NCI-H146 treated with DMSO at 0.1 percent for 48 hours (cell line): Measurements from ENCODE around the gene DYRK1B.
"Not testable (repeated sequence)": the region's sequence is repeated elsewhere in the genome, so short reads cannot be mapped to it uniquely, and the experiment has no call there.

Source experiments
- DNase-seq: peaks from one replicate; lab custom pipeline; 2025; ENCODE audit not compliant: unreplicated experiment; lab: John Stamatoyannopoulos, UW

DYRK1B gene

DNA sequence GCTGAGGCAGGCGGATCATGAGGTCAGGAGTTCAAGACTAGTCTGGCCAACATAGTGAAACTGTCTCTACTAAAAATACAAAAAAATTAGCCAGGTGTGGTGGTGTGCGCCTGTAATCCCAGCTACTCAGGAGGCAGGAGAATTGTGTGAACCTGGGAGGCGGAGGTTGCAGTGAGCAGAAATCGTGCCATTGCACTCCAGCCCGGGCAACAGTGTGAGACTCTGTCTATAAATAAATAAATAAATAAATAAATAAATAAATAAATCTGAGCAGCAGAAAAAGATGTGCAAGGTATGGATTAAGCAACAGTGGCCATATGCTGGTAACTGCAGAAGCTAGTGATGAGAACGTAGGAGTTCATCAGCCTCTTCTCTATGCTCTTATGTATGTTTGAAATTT, 19.9 kb downstream of the DYRK1B start:
- not testable (repeated sequence) for DNase-seq

DNA sequence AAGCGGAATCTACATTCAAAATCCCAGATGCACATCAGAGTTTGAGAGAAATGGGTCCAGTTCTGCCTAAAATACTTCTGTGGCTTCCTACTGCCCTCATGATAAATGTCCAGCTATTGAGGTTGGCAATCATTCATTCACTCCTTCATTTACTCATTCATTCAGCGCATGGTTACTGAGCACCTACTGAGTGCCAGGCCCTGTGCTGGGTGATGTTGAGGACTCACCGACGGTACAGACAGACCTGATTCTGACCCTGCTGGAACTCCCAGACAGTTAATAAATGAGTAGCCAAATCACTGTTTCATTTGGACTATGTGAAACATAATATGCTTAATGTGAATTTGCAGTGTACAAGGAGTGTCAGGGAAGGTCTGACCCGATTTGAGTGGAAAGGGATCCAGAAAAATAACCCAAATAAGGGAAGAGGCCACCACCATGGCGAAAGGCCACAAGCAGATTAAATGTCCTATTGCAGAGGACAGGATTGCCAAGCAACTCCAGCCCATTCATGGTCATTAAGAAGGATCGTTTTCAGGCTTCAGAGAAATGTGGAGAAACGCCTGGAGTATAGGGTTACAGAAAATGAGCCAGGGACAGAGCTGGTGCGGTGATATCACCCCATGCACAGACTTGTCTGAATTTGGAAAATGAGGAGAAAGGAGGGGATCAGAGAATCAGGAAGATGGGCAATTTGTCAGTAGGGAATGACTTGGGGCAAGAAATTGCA, 20.5 kb downstream of the DYRK1B start:
- DNase-seq = no peak

DNA sequence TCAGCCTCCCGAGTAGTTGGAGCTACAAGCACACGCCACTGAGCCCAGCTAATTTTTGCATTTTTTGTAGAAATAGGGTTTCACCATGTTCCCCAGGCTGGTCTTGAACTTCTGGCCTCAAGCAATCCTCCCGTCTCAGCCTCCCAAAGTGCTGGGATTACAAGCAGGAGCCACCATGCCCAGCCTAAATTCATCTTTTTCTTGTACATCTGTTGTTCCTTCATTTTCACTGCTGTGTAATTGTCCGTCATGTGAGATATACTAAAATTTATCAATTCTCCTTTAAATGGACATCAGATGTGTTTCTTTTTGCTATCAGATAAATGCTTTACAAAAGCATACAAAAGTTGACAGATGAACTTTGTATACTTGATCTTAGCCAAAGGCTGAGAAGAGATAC, 22.9 kb downstream of the DYRK1B start:
- no peak for DNase-seq

DNA sequence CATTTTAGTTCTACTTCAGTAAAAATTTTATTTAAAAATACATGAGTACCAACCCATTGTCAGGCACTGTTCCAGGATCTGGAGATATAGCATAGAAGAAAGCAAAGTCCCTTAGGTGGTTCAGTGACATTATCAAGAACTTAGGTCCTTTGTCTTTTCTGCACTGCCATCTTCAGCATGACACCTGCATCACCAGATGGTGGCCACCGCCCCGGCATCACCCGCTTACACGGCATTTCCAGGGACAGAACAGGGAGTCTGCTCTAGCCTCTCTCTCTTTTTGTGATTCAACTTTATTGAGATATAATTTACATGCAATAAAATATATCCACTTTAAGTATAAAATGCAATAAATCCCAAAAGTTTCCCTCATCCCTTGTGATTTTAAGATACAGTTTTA, 23.5 kb downstream of the DYRK1B start:
- DNase-seq = no peak

DNA sequence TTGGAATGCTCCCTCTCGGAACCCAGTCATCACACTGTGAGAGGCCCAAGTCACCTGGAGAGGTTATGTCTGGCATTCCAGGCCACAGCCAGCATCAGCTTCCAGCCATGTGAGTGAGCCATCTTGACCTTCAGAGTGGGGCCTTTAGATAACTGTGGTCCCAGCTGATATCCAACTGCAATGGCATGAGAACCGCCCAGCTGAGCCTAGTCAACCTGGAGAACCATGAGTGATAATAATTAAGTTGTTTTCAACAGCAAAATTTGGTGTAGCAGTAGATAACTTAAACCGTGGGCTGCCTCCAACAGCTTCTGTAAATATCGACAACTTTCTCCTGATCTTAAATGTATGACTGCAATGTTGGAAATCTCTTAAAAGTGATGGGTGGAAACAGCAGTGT, 24.6 kb downstream of the DYRK1B start:
- DNase-seq = no peak

DNA sequence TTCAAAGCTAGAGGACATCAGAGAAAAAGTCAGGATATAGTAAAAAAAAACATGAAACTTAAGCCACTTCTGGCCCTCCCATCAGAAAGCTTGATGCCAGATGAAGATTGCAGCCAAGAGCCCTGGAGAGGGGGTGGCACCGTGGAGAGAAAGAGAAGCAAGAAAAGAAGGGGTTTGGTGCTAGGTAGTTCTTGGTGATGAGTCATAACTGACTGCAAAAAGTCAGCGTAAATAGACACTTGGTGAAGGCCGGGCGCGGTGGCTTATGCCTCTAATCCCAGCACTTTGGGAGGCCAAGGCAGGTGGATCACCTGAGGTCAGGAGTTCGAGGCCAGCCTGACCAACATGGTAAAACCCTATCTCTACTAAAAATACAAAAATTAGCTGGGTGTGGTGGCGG, 25.3 kb downstream of the DYRK1B start:
- DNase-seq = not testable (repeated sequence)

DNA sequence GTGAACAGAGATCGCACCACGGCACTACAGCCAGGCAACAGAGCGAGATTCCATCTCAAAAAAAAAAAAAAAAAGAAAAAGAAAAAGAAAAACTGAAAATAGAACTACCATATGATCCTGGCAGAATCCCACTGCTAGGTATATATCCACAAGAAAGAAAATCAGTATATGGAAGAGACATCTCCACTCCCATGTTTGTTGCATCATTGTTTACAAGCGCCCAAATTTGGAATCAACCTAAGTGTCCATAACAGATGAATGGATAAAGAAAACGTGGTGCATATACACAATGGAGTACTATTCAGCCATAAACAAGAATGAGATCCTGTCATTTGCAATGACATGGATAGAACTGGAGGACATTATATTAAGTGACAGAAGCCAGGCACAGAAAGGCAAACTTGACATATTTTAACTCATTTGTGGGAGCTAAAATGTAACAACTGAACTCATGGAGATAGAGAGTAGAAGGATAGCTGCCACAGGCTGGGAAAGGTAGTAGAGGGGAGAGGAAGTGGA, 26.1 kb downstream of the DYRK1B start:
- DNase-seq = no peak

DNA sequence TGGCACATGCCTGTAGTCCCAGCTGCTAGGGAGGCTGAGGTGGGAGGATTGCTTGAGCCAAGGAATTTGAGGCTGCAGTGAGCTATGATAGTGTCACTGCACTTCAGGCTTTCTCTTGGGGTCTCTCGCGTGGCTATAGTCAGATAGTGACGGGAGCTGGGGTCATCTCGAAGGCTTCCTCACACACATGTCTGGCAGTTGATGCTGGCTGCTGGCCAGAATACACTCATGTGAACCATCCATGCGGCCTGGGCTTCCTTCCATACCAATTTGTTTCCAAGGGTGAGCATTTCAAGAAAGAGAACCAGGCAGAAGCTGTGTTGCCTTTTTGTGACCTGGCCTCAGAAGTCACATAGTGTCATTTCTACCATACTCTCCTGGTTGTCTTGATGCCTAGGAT, 28.9 kb downstream of the DYRK1B start:
- DNase-seq = no peak

DNA sequence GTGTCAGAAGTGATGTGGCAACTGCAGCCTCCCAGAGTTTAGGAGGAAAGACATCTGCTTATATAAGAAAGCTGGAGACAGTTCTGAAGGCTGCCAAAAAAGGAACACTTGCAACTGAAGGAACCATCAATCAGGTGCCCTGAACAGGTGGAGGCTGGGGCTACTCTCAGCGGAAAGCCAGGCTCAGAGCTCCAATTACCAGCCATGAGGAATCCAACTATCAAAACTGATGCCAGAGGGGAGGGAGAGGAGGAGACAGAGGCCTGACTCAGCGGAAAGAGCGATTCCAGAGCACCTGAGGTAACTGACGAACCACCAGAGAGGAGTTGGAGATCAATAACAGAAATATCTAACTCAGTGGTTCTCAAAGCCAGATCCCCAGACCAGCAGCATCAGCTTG, 31.0 kb downstream of the DYRK1B start:
- DNase-seq = no peak

DNA sequence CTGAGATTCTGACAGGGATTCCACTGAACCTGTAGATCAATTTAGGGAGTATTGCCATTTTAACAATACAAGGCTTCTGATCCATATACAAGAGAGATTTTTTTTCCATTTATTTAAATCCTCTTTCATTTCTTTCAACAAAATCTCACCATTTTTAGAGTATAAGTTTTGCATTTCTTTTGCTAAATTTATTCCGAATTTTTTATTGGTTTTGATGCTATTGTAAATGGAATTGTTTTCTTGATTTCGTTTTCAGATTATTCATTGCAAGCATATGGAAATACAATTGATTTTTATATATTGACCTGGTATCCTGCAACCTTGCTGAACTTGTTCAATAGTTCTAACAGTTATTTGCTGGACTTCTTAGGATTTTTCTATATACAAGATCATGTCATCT, 36.9 kb downstream of the DYRK1B start:
- no peak for DNase-seq

DNA sequence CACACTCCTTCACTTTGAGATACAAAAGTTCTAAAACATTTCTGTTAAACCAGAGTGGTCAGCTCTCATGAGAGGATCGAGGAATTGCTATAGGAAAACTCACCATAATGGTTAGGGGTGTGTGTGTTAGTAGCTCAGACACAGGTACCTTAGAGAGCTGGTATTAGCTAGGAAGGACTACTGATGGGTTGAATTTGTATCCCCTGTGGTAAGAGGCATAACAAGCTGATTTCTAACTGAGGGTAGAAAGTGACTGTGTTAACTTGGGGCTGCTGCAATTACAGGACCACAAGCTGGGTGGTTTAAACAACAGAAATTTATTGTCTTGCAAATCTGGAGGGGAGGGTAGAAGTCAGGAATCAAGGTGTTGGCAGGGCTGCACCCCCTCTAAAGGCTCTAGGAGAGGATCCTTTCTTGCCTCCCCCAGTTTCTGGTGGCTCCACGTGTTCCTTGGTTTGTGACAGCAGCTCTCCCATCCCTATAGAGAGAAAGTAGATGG, 37.9 kb downstream of the DYRK1B start:
- DNase-seq = no peak

DNA sequence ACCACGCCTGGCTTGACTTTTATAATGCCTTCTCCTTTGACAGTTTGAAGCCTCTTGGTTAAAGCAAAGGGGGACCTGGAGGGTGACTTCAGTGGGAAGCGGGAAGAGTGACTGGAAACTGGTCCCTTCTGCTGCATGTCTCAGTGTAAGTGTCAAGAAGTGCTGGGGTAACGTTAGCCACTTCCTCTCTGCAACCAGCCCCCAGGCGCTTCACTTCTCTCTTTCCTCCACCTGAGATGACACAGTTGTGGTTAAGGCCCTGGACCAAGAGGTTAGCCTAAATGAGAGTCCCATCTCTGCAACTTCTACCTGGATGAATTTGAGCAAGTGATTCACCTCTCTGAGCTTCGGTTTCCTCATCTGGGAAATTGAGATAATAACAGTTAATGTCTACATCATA, 39.0 kb downstream of the DYRK1B start:
- no peak for DNase-seq

DNA sequence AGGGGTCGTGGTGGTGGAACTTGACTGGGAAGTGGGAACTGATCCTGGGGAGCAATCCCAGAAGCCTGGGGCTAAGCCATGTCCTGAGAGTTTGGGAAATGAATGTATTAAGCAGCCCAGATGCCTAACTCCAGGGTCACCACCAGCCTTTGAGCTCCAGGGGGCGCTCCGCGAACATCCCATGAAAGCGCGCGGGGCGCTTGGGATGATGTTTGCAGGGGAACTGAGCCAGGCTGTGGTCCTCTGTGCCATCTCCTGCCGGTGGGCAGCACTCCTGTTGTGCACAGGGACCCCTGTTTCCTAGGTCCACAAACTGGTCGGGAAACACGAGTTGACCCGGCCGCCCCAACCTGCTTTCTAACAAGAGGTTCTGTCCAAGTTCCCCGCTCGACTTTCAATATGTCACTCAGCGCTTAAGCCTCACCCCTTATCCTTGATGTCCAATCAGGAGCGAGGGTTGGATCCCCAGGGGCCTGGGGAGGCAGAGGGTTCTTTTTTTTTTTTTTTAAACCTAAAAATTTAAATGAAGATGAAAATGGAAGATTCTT, 40.9 kb downstream of the DYRK1B start:
- peak; percentile 83 for DNase-seq

DNA sequence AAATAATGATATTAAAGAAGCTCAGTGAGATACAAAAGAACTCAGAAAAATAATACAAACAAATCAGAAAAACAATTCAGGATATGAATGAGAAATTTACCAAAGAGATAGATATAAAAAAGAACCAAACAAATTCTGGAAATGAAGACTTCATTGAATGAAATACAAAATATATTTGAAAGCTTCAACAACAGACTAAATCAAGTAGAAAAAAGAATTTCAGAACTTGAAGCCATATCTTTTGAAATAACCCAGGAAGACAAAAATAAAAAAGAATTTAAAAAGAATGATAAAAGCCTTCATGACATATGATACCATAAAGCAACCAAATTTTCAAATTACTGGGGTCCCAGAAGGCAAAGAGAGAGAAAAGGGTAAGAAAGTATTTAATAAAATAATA, 45.7 kb downstream of the DYRK1B start:
- no peak for DNase-seq

DNA sequence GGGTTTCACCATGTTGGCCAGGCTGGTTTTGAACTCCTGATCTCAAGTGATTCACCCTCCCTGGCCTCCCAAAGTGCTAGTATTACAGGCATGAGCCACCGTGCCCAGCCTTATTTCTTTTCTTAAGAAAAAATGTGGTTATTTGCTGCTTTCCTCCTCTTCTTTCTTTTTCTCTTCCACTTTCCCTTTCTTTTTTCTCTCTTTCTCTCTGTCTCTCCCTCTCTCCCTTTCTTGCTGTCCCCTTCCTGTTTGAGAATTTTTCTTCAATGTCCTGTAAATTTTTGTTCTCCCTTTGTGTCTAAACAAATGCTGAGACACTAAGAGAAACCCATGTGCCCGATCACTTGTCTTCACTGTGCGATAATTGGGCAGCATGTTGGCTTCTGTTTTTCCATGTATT, 53.1 kb downstream of the DYRK1B start:
- no peak for DNase-seq

DNA sequence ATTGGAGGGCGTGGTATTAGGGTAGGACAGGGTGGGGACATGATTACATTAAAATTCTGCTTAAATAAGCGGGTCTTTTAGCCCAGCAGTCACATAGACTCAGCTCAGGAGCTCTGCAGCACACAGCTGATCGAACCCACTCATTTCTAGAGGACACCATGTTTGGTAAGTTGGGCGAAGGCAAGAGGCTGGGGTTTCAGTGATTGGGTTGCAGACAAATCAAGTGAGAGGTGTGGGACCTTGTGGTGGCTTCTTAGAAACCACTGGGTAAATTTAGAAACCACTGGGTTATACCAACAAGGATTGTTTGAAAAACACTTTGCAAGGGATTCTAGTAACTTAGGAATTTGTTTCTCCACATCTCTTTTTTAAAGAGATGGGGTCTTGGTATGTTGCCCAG, 55.2 kb downstream of the DYRK1B start, which contains the start of gene LEUTX:
LEUTX (plus strand) TSS at position 92 of the 400 bp plus-strand sequence; CDS start at position 159, 67 bp downstream.
- DNase-seq = no peak
